ENCODE measurements around the gene C16orf78.

C16orf78 gene

GRCh38 chr16:49431591-49432290 is 58.1 kb downstream of the C16orf78 start:
- no peak for DNase-seq (ENCODE audit: low read depth in 2 of 2)

DNA sequence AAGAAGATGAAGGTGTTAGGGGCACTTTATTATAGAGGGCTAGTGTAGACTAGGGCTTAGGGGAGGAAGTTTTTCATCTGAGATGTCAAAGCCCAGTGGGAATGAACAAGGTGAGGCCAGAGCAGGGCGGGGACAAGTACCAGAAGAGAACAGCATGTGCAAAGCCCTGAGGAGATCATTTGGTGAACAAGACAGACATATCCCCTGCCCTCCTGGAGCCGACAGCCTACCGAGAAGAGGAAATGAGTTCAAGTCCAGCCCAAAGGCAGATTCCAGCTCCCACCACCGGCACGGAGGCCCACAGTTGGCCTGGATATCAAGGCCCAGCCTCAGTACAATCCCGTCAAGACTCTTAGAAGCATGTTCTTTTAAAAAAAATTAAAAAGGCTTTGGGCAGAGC is 61.1 kb downstream of the C16orf78 start:
- no peak for DNase-seq (ENCODE audit: low read depth in 2 of 2)

- DNase-seq (ENCODE audit: low read depth in 2 of 2): no peak
Measured at GRCh38 chr16:49436181-49436580, 62.6 kb downstream of the C16orf78 start.

- DNase-seq (ENCODE audit: low read depth in 2 of 2): no peak
Measured at GRCh38 chr16:49437344-49437743, 63.7 kb downstream of the C16orf78 start.

- no peak for DNase-seq (ENCODE audit: low read depth in 2 of 2)
Measured at GRCh38 chr16:49439050-49439449, 65.4 kb downstream of the C16orf78 start.

DNA sequence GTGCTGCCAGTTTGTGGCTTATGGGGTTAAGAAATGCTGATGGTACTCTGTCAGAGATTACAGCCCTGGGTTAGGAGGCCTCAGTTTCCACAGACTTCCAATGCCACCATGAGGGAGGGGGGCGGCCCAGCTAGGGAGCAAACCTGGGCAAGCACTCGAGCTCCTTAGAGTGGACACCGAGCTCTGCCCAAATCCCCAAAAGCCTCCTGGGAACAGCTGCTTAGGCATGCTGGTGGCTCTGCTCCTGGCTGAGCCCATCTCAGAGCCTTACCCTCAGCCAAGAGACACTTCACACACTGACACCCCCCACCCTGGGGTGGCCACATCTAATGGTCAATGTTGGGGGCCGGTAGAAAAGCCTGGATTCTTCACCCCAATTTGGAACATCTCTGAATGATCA is 66.1 kb downstream of the C16orf78 start:
- DNase-seq (ENCODE audit: low read depth in 2 of 2): no peak

GRCh38 chr16:49440156-49441065 is 66.8 kb downstream of the C16orf78 start:
- no peak for DNase-seq (ENCODE audit: low read depth in 2 of 2)

GRCh38 chr16:49441366-49441780 is 67.8 kb downstream of the C16orf78 start:
- DNase-seq (ENCODE audit: low read depth in 2 of 2): peak; percentile 10 to 30

DNA sequence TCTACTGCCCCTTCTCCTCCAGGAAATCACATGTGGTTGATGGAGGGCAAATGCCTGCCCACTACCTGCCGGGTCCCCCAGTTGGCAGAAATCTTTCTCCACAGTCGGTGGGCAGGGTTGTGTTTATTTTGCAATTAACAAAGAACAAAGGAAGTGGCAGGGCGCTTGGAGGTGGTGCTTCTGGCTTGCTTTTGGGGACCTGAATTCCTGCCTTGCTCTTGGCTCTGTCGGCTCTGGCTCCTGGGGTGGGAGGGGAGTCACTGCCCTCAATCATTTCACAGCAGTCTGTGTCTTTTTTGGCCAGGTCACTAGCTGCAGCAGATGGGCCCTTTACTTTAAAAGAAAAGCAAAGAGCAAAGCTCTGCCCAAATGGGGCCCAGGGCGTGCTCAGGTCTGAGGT is 69.2 kb downstream of the C16orf78 start:
- no peak for DNase-seq (ENCODE audit: low read depth in 2 of 2)

DNA sequence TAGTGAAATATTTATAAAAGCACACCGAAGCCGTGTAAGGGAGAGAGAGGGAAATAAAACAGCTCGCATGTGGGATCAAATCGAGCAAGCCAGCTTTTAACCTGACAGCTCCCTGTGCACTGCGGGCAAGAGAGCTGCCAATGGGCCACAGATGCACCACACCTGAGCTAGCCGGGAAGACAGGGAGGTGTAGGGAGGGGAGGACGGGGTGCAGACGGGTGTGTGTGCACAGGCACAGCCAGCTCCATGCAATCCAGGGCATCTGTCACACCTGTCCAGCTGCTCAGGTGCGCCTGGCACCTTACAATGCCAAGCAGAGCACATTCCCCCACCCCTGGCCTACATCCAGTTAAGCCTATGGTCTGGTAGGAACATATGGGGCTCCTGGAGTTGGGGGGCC is 70.0 kb downstream of the C16orf78 start:
- DNase-seq (ENCODE audit: low read depth in 2 of 2): no peak

GRCh38 chr16:49446805-49447204 is 73.2 kb downstream of the C16orf78 start:
- no peak for DNase-seq (ENCODE audit: low read depth in 2 of 2)

All from activated CD4-positive, alpha-beta T cell treated with anti-CD3 and anti-CD28 coated beads for 24 hours (primary cell).